ENCODE data around the gene RCC1. TPM values are rescaled to one million over a fixed set of nuclear protein-coding genes. Genes with fewer than 3 reads are reported as not detected.
"Not testable (repeated sequence)": the region's sequence is repeated elsewhere in the genome, so short reads cannot be mapped to it uniquely, and the experiment has no call there.

Gene RCC1
- total RNA-seq, 1 donor, result 41.9 TPM

DNA sequence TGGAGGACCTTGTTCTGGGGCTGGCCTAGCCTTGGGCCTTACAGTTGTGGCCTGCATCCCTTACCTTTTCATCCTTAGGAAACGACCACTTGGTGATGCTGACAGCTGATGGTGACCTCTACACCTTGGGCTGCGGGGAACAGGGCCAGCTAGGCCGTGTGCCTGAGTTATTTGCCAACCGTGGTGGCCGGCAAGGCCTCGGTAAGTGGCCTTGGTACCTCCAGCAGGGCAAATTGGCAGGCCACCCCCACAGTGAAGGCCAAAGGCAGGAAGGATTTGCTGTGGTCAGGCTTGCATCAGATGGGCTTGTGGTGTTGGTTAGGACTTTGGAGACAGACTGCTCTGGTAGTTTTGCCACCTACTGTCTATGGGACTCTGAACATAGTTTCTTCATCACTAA is 29.3 kb downstream of the RCC1 start:
- H3K4me3 ChIP-seq (ENCODE audit: low read depth, low read length), result no peak overlapping the region
- DNase-seq (ENCODE audit: low read depth), result no peak
- TF ChIP-seq, protein P1, sequence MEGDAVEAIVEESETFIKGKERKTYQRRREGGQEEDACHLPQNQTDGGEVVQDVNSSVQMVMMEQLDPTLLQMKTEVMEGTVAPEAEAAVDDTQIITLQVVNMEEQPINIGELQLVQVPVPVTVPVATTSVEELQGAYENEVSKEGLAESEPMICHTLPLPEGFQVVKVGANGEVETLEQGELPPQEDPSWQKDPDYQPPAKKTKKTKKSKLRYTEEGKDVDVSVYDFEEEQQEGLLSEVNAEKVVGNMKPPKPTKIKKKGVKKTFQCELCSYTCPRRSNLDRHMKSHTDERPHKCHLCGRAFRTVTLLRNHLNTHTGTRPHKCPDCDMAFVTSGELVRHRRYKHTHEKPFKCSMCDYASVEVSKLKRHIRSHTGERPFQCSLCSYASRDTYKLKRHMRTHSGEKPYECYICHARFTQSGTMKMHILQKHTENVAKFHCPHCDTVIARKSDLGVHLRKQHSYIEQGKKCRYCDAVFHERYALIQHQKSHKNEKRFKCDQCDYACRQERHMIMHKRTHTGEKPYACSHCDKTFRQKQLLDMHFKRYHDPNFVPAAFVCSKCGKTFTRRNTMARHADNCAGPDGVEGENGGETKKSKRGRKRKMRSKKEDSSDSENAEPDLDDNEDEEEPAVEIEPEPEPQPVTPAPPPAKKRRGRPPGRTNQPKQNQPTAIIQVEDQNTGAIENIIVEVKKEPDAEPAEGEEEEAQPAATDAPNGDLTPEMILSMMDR (IDR thresholded peaks at IDR 0.05; ENCODE audit: insufficient read depth, low read depth, low read length), result no peak

DNA sequence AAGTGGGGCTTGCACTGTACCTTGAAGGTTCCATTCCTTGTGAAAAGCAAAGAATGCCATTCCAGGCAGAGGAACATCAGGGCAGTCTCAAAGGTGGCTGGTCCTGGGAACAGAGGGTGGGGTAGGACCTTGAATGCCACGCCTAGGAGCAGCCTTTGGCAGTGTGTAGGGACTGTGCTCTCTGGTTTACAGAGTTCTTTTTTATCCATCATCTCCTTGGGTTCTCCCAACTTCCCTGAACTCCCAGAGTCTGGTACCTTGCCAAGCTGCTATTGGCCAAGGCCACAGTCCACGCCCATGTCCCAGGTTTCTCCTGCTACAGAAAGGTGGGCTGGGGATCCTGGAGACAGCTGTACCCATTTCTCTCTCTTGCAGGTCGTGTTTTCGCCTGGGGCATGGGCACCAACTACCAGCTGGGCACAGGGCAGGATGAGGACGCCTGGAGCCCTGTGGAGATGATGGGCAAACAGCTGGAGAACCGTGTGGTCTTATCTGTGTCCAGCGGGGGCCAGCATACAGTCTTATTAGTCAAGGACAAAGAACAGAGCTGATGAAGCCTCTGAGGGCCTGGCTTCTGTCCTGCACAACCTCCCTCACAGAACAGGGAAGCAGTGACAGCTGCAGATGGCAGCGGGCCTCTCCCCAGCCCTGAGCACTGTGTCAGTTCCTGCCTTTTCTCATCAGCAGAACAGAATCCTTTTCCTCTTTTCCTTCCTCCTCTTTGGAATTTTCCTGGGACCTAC is 31.8 kb downstream of the RCC1 start:
- no peak for DNase-seq (ENCODE audit: low read depth)
- no peak overlapping the region for H3K4me3 ChIP-seq (ENCODE audit: low read depth, low read length)
- TF ChIP-seq, protein P1 (IDR thresholded peaks at IDR 0.05; ENCODE audit: insufficient read depth, low read depth, low read length), result no peak

DNA sequence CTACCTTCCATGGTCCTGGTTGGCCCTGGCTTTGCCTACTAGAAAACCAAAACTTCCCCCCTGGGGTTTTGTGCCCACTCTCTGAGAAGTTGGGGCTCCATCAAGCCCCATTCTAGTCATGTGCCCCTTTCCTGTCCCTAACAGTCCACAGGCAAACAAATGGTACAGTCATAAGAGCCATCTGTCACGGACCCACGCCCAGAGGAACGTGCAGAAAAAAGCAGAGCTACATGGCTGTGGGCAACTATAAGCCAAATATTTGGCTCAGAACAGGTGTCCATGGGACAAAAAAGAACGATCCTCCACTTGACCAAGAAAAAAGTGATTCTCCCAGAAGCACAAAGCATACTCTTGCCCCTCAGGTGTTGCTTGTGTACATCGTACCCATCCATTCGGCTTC is 32.4 kb downstream of the RCC1 start:
- no peak overlapping the region for H3K4me3 ChIP-seq (ENCODE audit: low read depth, low read length)
- TF ChIP-seq, protein P1 (IDR thresholded peaks at IDR 0.05; ENCODE audit: insufficient read depth, low read depth, low read length), result no peak
- no peak for DNase-seq (ENCODE audit: low read depth)

DNA sequence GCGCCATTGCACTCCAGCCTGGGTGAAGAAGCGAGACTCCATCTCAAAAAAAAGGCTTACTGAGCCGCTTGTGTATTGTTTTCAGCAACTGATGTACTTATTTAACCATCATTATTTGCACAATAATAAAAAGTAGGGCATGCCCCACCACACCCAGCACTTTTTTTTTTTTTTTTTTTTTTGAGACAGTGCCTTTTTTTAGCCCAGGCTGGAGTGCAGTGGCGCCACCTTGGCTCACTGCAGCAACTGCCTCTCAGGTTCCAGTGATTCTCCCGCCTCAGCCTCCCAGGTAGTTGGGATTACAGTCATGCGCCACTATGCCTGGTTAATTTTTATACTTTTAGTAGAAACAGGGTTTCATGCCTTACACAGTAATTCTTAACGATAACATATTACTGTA is 34.8 kb downstream of the RCC1 start:
- DNase-seq (ENCODE audit: low read depth), result no peak
- H3K4me3 ChIP-seq (ENCODE audit: low read depth, low read length), result no peak overlapping the region
- TF ChIP-seq, protein P1 (IDR thresholded peaks at IDR 0.05; ENCODE audit: insufficient read depth, low read depth, low read length), result peak; percentile 22

DNA sequence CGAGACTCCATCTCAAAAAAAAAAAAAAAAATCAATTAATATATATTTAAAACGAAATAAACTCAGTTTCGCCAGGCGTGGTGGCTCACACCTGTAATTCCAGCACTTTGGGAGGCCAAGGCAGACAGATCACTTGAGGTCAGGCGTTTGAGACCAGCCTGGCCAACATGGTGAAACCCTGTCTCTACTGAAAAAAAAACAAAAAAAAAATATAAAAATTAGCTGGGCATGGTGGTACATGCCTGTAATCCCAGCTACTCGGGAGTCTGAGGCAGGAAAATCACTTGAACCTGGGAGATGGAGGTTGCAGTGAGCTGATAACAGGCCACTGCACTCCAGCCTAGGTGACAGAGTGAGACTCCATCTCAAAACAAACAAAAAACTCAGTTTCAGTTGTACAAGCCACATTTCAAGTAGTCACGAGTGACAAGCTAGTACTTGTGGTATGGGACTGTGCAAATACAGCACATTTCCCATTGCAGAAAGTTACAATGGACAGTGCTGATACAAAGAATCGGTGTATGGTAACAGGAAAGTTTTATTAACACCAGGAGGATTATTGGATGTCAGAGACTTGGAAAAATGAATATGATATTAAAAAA is 35.7 kb downstream of the RCC1 start:
- not testable (repeated sequence) for DNase-seq (ENCODE audit: low read depth); H3K4me3 ChIP-seq (ENCODE audit: low read depth, low read length)

DNA sequence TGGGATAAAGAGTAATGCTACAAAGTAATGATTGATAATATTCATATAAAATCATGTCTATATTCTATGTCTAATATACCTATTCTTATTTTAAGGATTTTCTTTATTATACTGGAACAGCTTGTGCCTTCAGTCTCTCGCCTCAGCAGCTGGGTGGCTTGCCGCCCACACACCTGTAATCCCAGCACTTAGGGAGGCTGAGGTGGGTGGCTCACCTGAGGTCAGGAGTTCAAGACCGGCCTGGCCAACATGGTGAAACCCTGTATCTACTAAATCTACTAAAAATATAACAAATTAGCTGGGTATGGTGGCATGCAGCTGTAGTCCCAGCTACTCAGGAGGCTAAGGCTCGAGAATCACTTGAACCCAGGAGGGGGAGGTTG is 39.4 kb downstream of the RCC1 start:
- DNase-seq (ENCODE audit: low read depth), result no peak

DNA sequence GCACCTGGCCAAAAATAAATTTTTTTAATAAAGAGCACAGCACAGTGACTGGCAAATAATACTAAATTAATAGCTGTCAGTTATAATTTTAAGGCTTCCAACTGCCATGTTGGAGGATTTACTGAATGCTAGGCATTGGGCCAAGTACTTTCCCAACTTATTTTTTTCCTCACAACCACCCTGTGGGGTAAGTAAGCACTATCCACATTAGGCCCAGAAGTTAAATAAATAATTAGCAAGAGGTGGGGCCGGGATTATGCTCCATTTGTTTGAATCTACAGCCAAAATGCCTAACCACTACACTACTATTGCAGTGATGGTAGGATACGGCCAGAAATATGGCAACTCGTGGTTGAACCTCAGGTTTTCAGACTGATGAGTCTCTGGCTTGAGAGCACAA is 42.5 kb downstream of the RCC1 start:
- TF ChIP-seq, protein P1 (IDR thresholded peaks at IDR 0.05; ENCODE audit: insufficient read depth, low read depth, low read length), result no peak
- DNase-seq (ENCODE audit: low read depth), result no peak

More for the DNA sequence above, 39.4 kb downstream of the RCC1 start:
- TF ChIP-seq, protein P1 (IDR thresholded peaks at IDR 0.05; ENCODE audit: insufficient read depth, low read depth, low read length), result no peak
- H3K4me3 ChIP-seq (ENCODE audit: low read depth, low read length), result no peak overlapping the region

More for the DNA sequence above, 42.5 kb downstream of the RCC1 start:
- H3K4me3 ChIP-seq (ENCODE audit: low read depth, low read length), result no peak overlapping the region

All from fibroblast of villous mesenchyme (primary cell).